HG03139 (cell line): ENCODE measurements around the gene IQCH.

Source experiments
- ATAC-seq: cut with Tn5 transposase; IDR thresholded peaks from one replicate; pipeline ENCODE4 v1.9.1; 2021; ENCODE audit not compliant: unreplicated experiment

IQCH gene

GRCh38 chr15:67389975-67390374 is 135.4 kb downstream of the IQCH start:
- no peak for ATAC-seq

- no peak for ATAC-seq
Observed at GRCh38 chr15:67394873-67395639, 140.5 kb downstream of the IQCH start.

- no peak for ATAC-seq
Observed at GRCh38 chr15:67396114-67396513, 141.5 kb downstream of the IQCH start.

- no peak for ATAC-seq
Observed at GRCh38 chr15:67397139-67397538, 142.6 kb downstream of the IQCH start.

GRCh38 chr15:67399925-67400324 is 145.3 kb downstream of the IQCH start:
- no peak for ATAC-seq

GRCh38 chr15:67400890-67401289 is 146.3 kb downstream of the IQCH start:
- ATAC-seq = no peak

GRCh38 chr15:67401336-67401735 is 146.8 kb downstream of the IQCH start:
- ATAC-seq = no peak

- no peak for ATAC-seq
Observed at GRCh38 chr15:67403428-67404154, 149.0 kb downstream of the IQCH start.

GRCh38 chr15:67405208-67406191 is 150.9 kb downstream of the IQCH start:
- no peak for ATAC-seq

GRCh38 chr15:67406257-67406861 is 151.8 kb downstream of the IQCH start:
- ATAC-seq = no peak

- no peak for ATAC-seq
Observed at GRCh38 chr15:67407786-67408185, 153.2 kb downstream of the IQCH start.

- ATAC-seq = no peak
Observed at GRCh38 chr15:67409175-67409574, 154.6 kb downstream of the IQCH start.

- ATAC-seq = no peak
Observed at GRCh38 chr15:67411486-67411885, 156.9 kb downstream of the IQCH start.

- ATAC-seq = no peak
Observed at GRCh38 chr15:67413770-67414390, 159.3 kb downstream of the IQCH start.

- no peak for ATAC-seq
Observed at GRCh38 chr15:67415181-67415580, 160.6 kb downstream of the IQCH start.

- no peak for ATAC-seq
Observed at GRCh38 chr15:67416891-67417290, 162.3 kb downstream of the IQCH start.

- ATAC-seq = no peak
Observed at GRCh38 chr15:67419705-67420104, 165.1 kb downstream of the IQCH start.

- no peak for ATAC-seq
Observed at GRCh38 chr15:67420137-67420536, 165.6 kb downstream of the IQCH start.

GRCh38 chr15:67421105-67421504 is 166.5 kb downstream of the IQCH start:
- no peak for ATAC-seq

GRCh38 chr15:67422296-67422695 is 167.7 kb downstream of the IQCH start:
- ATAC-seq = no peak
